NCI-H2196 (cell line): ENCODE results near the gene CTPS2.
"Not testable (repeated sequence)": the region's sequence is repeated elsewhere in the genome, so short reads cannot be mapped to it uniquely, and the experiment has no call there.

Source experiments
- DNase-seq: peaks from one replicate; lab custom pipeline; 2025; ENCODE audit not compliant: unreplicated experiment; lab: John Stamatoyannopoulos, UW

Gene CTPS2, protein sequence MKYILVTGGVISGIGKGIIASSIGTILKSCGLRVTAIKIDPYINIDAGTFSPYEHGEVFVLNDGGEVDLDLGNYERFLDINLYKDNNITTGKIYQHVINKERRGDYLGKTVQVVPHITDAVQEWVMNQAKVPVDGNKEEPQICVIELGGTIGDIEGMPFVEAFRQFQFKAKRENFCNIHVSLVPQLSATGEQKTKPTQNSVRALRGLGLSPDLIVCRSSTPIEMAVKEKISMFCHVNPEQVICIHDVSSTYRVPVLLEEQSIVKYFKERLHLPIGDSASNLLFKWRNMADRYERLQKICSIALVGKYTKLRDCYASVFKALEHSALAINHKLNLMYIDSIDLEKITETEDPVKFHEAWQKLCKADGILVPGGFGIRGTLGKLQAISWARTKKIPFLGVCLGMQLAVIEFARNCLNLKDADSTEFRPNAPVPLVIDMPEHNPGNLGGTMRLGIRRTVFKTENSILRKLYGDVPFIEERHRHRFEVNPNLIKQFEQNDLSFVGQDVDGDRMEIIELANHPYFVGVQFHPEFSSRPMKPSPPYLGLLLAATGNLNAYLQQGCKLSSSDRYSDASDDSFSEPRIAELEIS

DNA sequence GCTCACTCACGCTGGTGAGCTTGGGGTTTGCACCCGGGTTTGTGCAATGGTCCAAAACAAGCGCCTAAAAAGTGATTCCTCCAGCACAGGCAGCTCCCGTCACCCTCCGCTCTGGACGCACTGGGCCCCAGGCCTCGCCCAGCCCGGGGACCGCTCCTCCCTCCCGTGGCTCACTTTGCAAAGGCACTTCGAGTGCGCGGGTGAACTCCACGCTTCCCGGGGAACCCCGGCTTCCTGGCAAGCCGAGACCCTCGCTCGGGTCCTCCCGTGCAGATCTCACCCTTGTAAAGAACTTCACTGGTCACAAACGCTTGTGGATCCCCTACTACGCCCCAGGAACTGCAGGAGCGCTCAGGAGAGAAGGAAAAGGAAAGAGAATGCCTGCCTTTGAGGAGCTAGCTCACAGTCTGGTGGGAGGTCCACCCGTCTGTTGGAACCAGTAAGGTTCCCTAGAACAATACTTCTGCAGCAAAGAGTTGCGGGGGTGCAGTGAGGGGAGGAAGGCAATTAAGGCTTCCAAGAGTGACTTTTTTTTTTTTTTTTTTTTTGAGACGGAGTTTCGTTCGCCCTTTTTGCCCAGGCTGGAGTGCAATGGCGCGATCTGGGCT lies at the start of gene CTPS2:
TSS of gene CTPS2 (minus strand) at position 122 of the 608 bp plus-strand sequence. CDS start 9,767 bp downstream, outside the sequence.
- peak; percentile 18 for DNase-seq

DNA sequence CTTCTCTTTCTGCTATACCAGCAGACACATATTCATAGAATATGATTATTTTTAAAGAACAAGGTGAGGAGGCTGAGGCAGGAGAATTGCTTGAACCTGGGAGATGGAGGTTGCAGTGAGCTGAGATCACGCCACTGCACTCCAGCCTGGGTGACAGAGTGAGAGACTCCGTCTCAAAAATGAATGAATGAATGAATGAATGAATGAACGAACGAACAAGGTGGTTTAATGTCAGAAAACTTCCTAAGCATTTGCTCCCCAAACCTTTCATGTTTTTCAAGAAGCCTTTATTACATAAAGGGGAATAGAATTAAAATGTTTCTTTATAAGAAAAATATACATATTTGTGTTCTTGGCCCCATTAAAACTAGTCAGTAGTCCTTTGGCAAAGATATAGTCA lies 49.0 kb upstream of the CTPS2 start:
- not testable (repeated sequence) for DNase-seq

DNA sequence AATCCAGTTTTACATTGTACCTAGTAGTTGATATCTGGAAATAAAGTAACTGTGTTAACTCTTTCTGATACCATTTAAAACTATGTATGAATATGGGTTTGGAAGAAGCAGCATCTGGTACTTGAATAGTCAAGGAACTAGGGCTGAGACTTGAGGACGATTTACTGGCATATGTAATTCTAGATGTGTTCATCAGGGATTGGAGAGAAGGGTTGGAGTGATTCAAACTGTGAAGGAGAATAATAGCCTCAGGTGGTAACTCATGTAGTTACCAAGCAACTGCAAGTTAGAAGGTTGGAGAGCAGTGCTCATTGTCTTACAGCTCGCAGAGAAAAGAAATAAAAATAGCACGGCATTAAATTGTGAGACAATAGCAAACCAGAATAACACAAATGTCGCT lies 44.3 kb upstream of the CTPS2 start:
- peak; percentile 2 for DNase-seq

- no peak for DNase-seq
These were observed 41.5 kb upstream of the CTPS2 start for GRCh38 chrX:16754019-16754418.

DNA sequence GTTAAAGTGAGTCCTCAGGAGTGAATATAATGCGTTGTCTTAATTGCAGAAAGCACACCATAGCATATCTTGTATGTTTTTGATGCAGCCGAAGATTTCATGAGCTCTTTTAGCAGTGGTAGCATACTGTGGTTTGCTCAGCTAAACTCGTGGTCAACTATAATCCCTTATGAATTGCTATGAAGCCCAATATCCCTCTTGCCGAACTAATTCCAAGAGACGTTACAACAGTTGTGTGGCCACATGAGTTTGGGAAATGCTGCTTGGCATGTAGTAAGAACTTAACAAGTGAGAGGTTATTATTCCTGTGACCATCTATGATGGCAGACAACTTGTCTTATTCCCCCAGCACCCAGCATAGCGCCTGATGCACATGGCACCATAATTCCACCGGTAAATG lies 37.7 kb upstream of the CTPS2 start:
- no peak for DNase-seq

DNA sequence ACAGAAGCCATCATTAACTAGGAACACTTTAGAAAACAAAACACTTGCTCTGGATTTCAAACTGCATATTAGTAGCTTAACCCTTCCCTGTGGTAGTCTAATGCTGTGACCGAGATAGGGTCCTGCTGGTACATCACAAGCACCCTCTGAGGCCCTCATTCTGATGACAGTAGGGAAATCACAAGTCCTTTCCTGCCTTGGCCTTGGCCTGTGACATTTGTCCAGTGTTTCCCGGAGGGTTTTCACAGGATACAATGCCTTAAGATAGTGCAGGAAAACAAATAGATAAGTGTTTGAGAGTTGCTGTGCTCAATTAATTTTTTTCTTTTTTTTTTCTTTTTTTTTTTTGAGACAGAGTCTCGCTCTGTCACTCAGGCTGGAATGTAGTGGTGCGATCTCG lies 36.0 kb upstream of the CTPS2 start:
- no peak for DNase-seq

- DNase-seq, result no peak
These were observed 33.2 kb upstream of the CTPS2 start for GRCh38 chrX:16745659-16746058.

- DNase-seq, result no peak
These were observed 32.6 kb upstream of the CTPS2 start for GRCh38 chrX:16745102-16745501.

GRCh38 chrX:16743604-16744325 lies 31.3 kb upstream of the CTPS2 start:
- DNase-seq, result no peak

DNA sequence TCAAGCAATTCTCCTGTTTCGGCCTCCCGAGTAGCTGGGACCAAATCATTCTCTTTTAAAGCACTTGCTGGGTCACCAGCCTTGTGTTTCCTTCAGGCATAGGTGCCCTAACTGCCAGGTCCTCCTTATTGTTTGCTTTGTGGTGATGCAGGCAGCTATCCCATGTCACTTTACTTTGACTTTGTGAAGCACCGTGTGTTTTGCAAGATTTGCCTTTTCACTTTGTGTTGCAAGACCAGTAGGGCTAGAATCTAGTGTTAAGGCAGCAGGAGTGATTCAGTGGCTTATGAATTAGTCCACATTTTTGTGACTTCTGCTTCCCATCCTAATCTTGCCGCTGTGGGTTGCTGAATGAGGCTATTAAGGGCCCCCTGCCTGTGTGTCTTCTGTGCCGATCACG lies 27.1 kb upstream of the CTPS2 start:
- no peak for DNase-seq

- DNase-seq, result no peak
These were observed 24.6 kb upstream of the CTPS2 start for GRCh38 chrX:16737024-16737423.

- DNase-seq, result no peak
These were observed 20.5 kb upstream of the CTPS2 start for GRCh38 chrX:16733013-16733412.

DNA sequence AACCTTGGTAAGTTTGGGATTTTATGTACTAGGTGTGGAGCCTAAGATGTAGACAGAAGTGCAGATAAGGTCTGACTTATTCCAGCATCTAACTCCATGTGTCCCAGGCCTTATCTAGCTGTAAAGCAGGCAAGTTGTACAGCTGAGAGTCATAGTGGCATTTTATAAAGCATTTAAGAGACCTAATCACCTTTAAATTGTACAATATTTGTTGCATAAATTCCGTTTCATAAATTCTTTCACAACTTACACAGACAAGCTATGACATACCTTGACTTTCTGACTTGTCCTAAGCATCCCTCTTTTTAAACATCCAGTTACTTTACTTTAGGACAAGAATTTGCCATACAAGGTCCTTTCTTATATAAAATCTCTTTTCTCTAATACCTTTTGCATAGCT lies 18.0 kb upstream of the CTPS2 start:
- no peak for DNase-seq

DNA sequence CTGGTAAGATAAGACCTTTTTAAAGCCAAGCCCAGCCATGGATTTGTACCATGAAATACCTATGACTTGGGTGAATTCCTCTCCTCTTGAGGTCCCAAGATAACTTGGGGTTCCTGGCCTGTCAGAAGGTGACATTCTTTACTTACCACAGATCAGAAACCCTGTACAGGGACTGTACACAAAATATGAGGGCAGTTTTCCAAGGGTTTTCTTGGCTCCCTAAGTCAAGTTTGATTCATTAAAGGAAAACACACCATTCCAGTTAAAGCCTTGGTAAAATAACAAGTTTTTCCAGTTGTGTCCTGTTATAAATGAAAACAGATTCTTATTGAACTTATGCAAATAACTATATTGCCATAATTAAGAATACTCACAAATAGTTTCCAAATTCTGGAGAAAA lies 15.2 kb upstream of the CTPS2 start:
- DNase-seq, result no peak

- DNase-seq, result not testable (repeated sequence)
These were observed 14.0 kb upstream of the CTPS2 start for GRCh38 chrX:16726347-16726988.

GRCh38 chrX:16725072-16725471 lies 12.6 kb upstream of the CTPS2 start:
- no peak for DNase-seq

GRCh38 chrX:16722481-16722880 lies 10.0 kb upstream of the CTPS2 start:
- no peak for DNase-seq

GRCh38 chrX:16719334-16720084 lies 7.0 kb upstream of the CTPS2 start, which contains the start of gene SYAP1:
SYAP1 (plus strand) TSS chrX:16719612; CDS start chrX:16719725, 113 bp downstream.
- DNase-seq, result peak; percentile 92

- DNase-seq, result no peak
These were observed 6.4 kb upstream of the CTPS2 start for GRCh38 chrX:16718824-16719333.

DNA sequence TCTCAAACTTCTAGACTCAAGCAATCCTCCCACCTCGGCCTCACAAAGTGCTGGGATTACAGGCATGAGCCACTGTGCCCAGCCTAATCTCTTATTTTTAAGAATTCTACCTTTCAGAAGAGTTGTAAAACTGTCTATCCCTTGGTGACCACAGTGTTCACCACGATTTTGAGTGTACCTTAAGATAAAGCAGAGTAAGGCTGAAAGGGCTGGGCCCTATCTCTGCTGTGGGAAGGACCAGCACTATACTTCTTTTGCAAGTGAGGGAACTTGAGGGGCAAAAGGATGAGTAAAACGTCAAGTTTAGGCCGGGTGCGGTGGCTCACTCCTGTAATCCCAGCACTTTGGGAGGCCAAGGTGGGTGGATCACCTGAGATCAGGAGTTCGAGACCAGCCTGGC lies 4.0 kb upstream of the CTPS2 start:
- DNase-seq, result not testable (repeated sequence)
